ENCODE measurements around the gene THPO.

Gene THPO

DNA sequence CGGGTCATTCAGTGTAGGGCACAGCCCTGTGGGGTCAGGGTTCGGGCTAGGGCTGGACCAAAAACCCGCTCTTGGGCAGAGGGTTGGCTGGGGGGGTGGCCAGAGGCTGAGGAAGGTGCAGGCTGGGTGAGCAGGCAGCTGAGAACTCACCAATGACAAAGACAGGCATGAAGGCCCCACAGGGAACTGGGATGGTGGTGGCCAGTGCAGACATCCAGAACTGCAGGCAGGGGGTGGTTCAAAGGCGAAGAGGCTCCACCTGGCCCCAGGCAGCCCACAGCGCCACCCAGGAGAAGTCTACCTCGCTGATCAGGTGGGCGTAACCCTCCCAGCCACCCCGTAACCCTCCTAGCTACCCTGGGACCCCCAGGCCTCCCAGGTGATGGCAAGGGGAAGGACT, 23.3 kb downstream of the THPO start:
- in situ Hi-C loops (cut with MboI; ENCODE audit: low sequenced_read_pairs) = no loop called here
- Histone ChIP-seq H3K4me3 (no peak overlapping the region), H3K27me3 (ENCODE audit: low read depth) (no peaks in the 10 kb centered on the region), H3K9me3 (no peaks in the 10 kb centered on the region), H3K4me1 (no peaks in the 10 kb centered on the region), H3K36me3 (replicated peaks) (peaks cover 77% of the 10 kb centered on the region)
- no peak for DNase-seq (ENCODE audit: low spot score in 2 of 2)

GRCh38 chr3:184354121-184354728, 23.8 kb downstream of the THPO start:
- peaks cover 77% of the 10 kb centered on the region for H3K36me3 ChIP-seq (replicated peaks)
- in situ Hi-C loops (cut with MboI; ENCODE audit: low sequenced_read_pairs) = no loop called here
- no peaks in the 10 kb centered on the region for H3K4me1 ChIP-seq
- no peaks in the 10 kb centered on the region for H3K27me3 ChIP-seq (ENCODE audit: low read depth)
- no peaks in the 10 kb centered on the region for H3K9me3 ChIP-seq
- peak in 1 of 2 experiments; percentile 82 for DNase-seq (ENCODE audit: low spot score in 2 of 2)
- no peak overlapping the region for H3K4me3 ChIP-seq

GRCh38 chr3:184353546-184353941, 24.5 kb downstream of the THPO start:
- no peaks in the 10 kb centered on the region for H3K27me3 ChIP-seq (ENCODE audit: low read depth)
- no peak overlapping the region for H3K4me3 ChIP-seq
- no peaks in the 10 kb centered on the region for H3K4me1 ChIP-seq
- no peaks in the 10 kb centered on the region for H3K9me3 ChIP-seq
- peaks cover 70% of the 10 kb centered on the region for H3K36me3 ChIP-seq (replicated peaks)
- no peak for DNase-seq (ENCODE audit: low spot score in 2 of 2)
- in situ Hi-C loops (cut with MboI; ENCODE audit: low sequenced_read_pairs) = no loop called here

GRCh38 chr3:184352897-184353545, 25.0 kb downstream of the THPO start:
- H3K4me1 ChIP-seq = no peaks in the 10 kb centered on the region
- H3K4me3 ChIP-seq = no peak overlapping the region
- H3K9me3 ChIP-seq = no peaks in the 10 kb centered on the region
- no peaks in the 10 kb centered on the region for H3K27me3 ChIP-seq (ENCODE audit: low read depth)
- DNase-seq (ENCODE audit: low spot score in 2 of 2) = no peak
- peaks cover 69% of the 10 kb centered on the region for H3K36me3 ChIP-seq (replicated peaks)
- in situ Hi-C loops (cut with MboI; ENCODE audit: low sequenced_read_pairs) = no loop called here

- Histone ChIP-seq H3K9me3 (no peaks in the 10 kb centered on the region), H3K36me3 (replicated peaks) (peaks cover 66% of the 10 kb centered on the region), H3K4me1 (no peaks in the 10 kb centered on the region), H3K4me3 (no peak overlapping the region), H3K27me3 (ENCODE audit: low read depth) (no peaks in the 10 kb centered on the region)
- no peak for DNase-seq (ENCODE audit: low spot score in 2 of 2)
- in situ Hi-C loops (cut with MboI; ENCODE audit: low sequenced_read_pairs) = no loop called here
These were observed 25.7 kb downstream of the THPO start for GRCh38 chr3:184352149-184352785.

- DNase-seq (ENCODE audit: low spot score in 2 of 2) = no peak
- Histone ChIP-seq H3K9me3 (no peaks in the 10 kb centered on the region), H3K4me1 (no peaks in the 10 kb centered on the region), H3K4me3 (no peak overlapping the region), H3K36me3 (replicated peaks) (peaks cover 62% of the 10 kb centered on the region), H3K27me3 (ENCODE audit: low read depth) (no peaks in the 10 kb centered on the region)
- in situ Hi-C loops (cut with MboI; ENCODE audit: low sequenced_read_pairs) = no loop called here
These were observed 26.4 kb downstream of the THPO start for GRCh38 chr3:184351511-184352148.

GRCh38 chr3:184350618-184351017, 27.4 kb downstream of the THPO start:
- Histone ChIP-seq H3K36me3 (replicated peaks) (peaks cover 57% of the 10 kb centered on the region), H3K27me3 (ENCODE audit: low read depth) (no peaks in the 10 kb centered on the region), H3K9me3 (no peaks in the 10 kb centered on the region), H3K4me1 (peaks cover 3% of the 10 kb centered on the region; the same call in 1 of the 2 replicates), H3K4me3 (no peak overlapping the region)
- DNase-seq (ENCODE audit: low spot score in 2 of 2) = no peak
- in situ Hi-C loops (cut with MboI; ENCODE audit: low sequenced_read_pairs) = no loop called here

GRCh38 chr3:184349563-184350470, 28.2 kb downstream of the THPO start:
- Histone ChIP-seq H3K36me3 (replicated peaks) (peaks cover 49% of the 10 kb centered on the region), H3K4me3 (no peak overlapping the region), H3K9me3 (no peaks in the 10 kb centered on the region), H3K4me1 (peaks cover 3% of the 10 kb centered on the region; the same call in 1 of the 2 replicates), H3K27me3 (ENCODE audit: low read depth) (no peaks in the 10 kb centered on the region)
- in situ Hi-C loops (cut with MboI; ENCODE audit: low sequenced_read_pairs) = no loop called here
- no peak for DNase-seq (ENCODE audit: low spot score in 2 of 2)

- in situ Hi-C loops (cut with MboI; ENCODE audit: low sequenced_read_pairs) = no loop called here
These were observed 30.0 kb downstream of the THPO start for GRCh38 chr3:184348057-184348382.

GRCh38 chr3:184347321-184348056, 30.5 kb downstream of the THPO start:
- in situ Hi-C loops (cut with MboI; ENCODE audit: low sequenced_read_pairs) = no loop called here
- Histone ChIP-seq H3K36me3 (replicated peaks) (peaks cover 29% of the 10 kb centered on the region), H3K4me1 (peaks cover 3% of the 10 kb centered on the region; the same call in 1 of the 2 replicates), H3K4me3 (no peak overlapping the region), H3K9me3 (no peaks in the 10 kb centered on the region), H3K27me3 (ENCODE audit: low read depth) (no peaks in the 10 kb centered on the region)
- no peak for DNase-seq (ENCODE audit: low spot score in 2 of 2)

More at GRCh38 chr3:184348057-184348382, 30.0 kb downstream of the THPO start:
- DNase-seq (ENCODE audit: low spot score in 2 of 2) = no peak
- Histone ChIP-seq H3K9me3 (no peaks in the 10 kb centered on the region), H3K27me3 (ENCODE audit: low read depth) (no peaks in the 10 kb centered on the region), H3K36me3 (replicated peaks) (peaks cover 34% of the 10 kb centered on the region), H3K4me1 (peaks cover 3% of the 10 kb centered on the region; the same call in 1 of the 2 replicates), H3K4me3 (no peak overlapping the region)

- in situ Hi-C loops (cut with MboI; ENCODE audit: low sequenced_read_pairs) = no loop called here
- Histone ChIP-seq H3K9me3 (no peaks in the 10 kb centered on the region), H3K27me3 (ENCODE audit: low read depth) (no peaks in the 10 kb centered on the region), H3K4me1 (peaks cover 3% of the 10 kb centered on the region; the same call in 1 of the 2 replicates), H3K36me3 (replicated peaks) (peaks cover 20% of the 10 kb centered on the region), H3K4me3 (no peak overlapping the region)
- no peak for DNase-seq (ENCODE audit: low spot score in 2 of 2)
These were observed 31.4 kb downstream of the THPO start for GRCh38 chr3:184346480-184347190.

DNA sequence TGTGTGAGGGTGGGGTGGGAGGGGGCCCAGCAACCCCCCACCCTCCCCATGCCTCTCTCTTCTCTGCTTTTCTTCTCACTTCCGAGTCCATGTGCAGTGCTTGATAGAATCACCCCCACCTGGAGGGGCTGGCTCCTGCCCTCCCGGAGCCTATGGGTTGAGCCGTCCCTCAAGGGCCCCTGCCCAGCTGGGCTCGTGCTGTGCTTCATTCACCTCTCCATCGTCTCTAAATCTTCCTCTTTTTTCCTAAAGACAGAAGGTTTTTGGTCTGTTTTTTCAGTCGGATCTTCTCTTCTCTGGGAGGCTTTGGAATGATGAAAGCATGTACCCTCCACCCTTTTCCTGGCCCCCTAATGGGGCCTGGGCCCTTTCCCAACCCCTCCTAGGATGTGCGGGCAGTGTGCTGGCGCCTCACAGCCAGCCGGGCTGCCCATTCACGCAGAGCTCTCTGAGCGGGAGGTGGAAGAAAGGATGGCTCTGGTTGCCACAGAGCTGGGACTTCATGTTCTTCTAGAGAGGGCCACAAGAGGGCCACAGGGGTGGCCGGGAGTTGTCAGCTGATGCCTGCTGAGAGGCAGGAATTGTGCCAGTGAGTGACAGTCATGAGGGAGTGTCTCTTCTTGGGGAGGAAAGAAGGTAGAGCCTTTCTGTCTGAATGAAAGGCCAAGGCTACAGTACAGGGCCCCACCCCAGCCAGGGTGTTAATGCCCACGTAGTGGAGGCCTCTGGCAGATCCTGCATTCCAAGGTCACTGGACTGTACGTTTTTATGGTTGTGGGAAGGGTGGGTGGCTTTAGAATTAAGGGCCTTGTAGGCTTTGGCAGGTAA, 32.5 kb downstream of the THPO start:
- peak; percentile 80 to 82 for DNase-seq (ENCODE audit: low spot score in 2 of 2)
- no peaks in the 10 kb centered on the region for H3K27me3 ChIP-seq (ENCODE audit: low read depth)
- H3K4me1 ChIP-seq = peaks cover 3% of the 10 kb centered on the region; the same call in 1 of the 2 replicates
- H3K9me3 ChIP-seq = no peaks in the 10 kb centered on the region
- in situ Hi-C loops (cut with MboI; ENCODE audit: low sequenced_read_pairs) = no loop called here
- peaks cover 10% of the 10 kb centered on the region for H3K36me3 ChIP-seq (replicated peaks)
- no peak overlapping the region for H3K4me3 ChIP-seq
